SK-N-SH treated with all-trans-retinoic acid at 6 μM for 48 hours (cell line): Measurements from ENCODE around the gene GALNT17.

ENCODE experiments used
- ATAC-seq: fragments of 200-7000 bp; cut with Tn5 transposase; 3 replicates; pipeline ENCODE4 v1.9.1; 2020; ENCODE audit warnings: mild to moderate bottlenecking, moderate library complexity
- ARNTL ChIP-seq: fragments of 450-650 bp; formaldehyde crosslinking; IDR thresholded peaks from 2 replicates; pipeline ENCODE4 v1.5.0; 2020; ENCODE audit warnings: low read depth, mild to moderate bottlenecking, moderate library complexity, borderline replicate concordance
- BACH2 ChIP-seq: fragments of 250-450 bp; sonication (Bioruptor Pico); IDR thresholded peaks from 2 replicates; pipeline ENCODE4 v1.9.0; 2021; ENCODE audit warnings: mild to moderate bottlenecking, borderline replicate concordance
- CSDC2 ChIP-seq: fragments of 250-450 bp; sonication (Bioruptor Pico); IDR thresholded peaks from 2 replicates; pipeline ENCODE4 v1.5.0; 2020; ENCODE audit warnings: mild to moderate bottlenecking, moderate library complexity
- ESRRG ChIP-seq: fragments of 250-450 bp; sonication (Bioruptor Pico); IDR thresholded peaks from 2 replicates; pipeline ENCODE4 v1.6.1; 2021; ENCODE audit warnings: mild to moderate bottlenecking
- ISL1 ChIP-seq: fragments of 250-450 bp; sonication (Bioruptor Pico); IDR thresholded peaks from 2 replicates; pipeline ENCODE4 v2.1.2; 2022; ENCODE audit warnings: mild to moderate bottlenecking, moderate library complexity
- OSR1 ChIP-seq: fragments of 250-450 bp; sonication (Bioruptor Pico); IDR thresholded peaks from 2 replicates; pipeline ENCODE4 v1.8.0; 2022; ENCODE audit warnings: moderate library complexity, mild to moderate bottlenecking, inconsistent platforms
- PPARA ChIP-seq: fragments of 250-450 bp; sonication (Bioruptor Pico); IDR thresholded peaks from 2 replicates; pipeline ENCODE4 v1.5.0; 2020; ENCODE audit warnings: mild to moderate bottlenecking, borderline replicate concordance
- RARB ChIP-seq: fragments of 250-450 bp; sonication (Bioruptor Pico); IDR thresholded peaks from 2 replicates; pipeline ENCODE4 v1.8.0; 2021; ENCODE audit warnings: mild to moderate bottlenecking, moderate library complexity
- SNAI2 ChIP-seq: fragments of 250-450 bp; sonication (Bioruptor Pico); IDR thresholded peaks from 2 replicates; pipeline ENCODE4 v1.5.0; 2020; ENCODE audit warnings: mild to moderate bottlenecking, moderate library complexity
- TCF4 ChIP-seq: fragments of 250-450 bp; sonication (Bioruptor Pico); IDR thresholded peaks from 2 replicates; pipeline ENCODE4 v1.8.0; 2021; ENCODE audit warnings: mild to moderate bottlenecking, moderate library complexity, borderline replicate concordance
- TOX ChIP-seq: fragments of 250-450 bp; sonication (Bioruptor Pico); IDR thresholded peaks from 2 replicates; pipeline ENCODE4 v1.8.0; 2021; ENCODE audit warnings: mild to moderate bottlenecking, moderate library complexity, borderline replicate concordance
- ZC3H10 ChIP-seq: fragments of 250-450 bp; sonication (Bioruptor Pico); IDR thresholded peaks from 2 replicates; pipeline ENCODE4 v1.5.1; 2021; ENCODE audit warnings: mild to moderate bottlenecking, moderate library complexity
- ZFP3 ChIP-seq: fragments of 250-450 bp; sonication (Bioruptor Pico); IDR thresholded peaks from 2 replicates; pipeline ENCODE4 v1.5.0; 2020; ENCODE audit warnings: mild to moderate bottlenecking, moderate library complexity
- ZNF70 ChIP-seq: fragments of 450-650 bp; formaldehyde crosslinking; IDR thresholded peaks from 2 replicates; pipeline ENCODE4 v1.5.0; 2020; ENCODE audit warnings: mild to moderate bottlenecking, moderate library complexity
- ZNF8 ChIP-seq: fragments of 450-650 bp; formaldehyde crosslinking; IDR thresholded peaks from 2 replicates; pipeline ENCODE4 v1.5.0; 2020; ENCODE audit warnings: mild to moderate bottlenecking, moderate library complexity
- TF ChIP-seq, protein P1 (sequence below): fragments of 250-450 bp; sonication (Bioruptor Pico); IDR thresholded peaks from 2 replicates; pipeline ENCODE4 v1.5.1; 2020; ENCODE audit warnings: low read depth, mild to moderate bottlenecking, moderate library complexity
- TF ChIP-seq, protein P2 (sequence below): fragments of 250-450 bp; sonication (Bioruptor Pico); IDR thresholded peaks from 2 replicates; pipeline ENCODE4 v1.5.0; 2020; ENCODE audit warnings: mild to moderate bottlenecking, moderate library complexity
- TF ChIP-seq, protein P3 (sequence below): fragments of 250-450 bp; sonication (Bioruptor Pico); IDR thresholded peaks from 2 replicates; pipeline ENCODE4 v1.8.0; 2021; ENCODE audit warnings: low read depth, mild to moderate bottlenecking, moderate library complexity, borderline replicate concordance
- TF ChIP-seq, protein P4 (sequence below): fragments of 250-450 bp; sonication (Bioruptor Pico); IDR thresholded peaks from 2 replicates; pipeline ENCODE4 v1.5.1; 2021; ENCODE audit warnings: mild to moderate bottlenecking, moderate library complexity
- TF ChIP-seq, protein P5 (sequence below): fragments of 250-450 bp; sonication (Bioruptor Pico); IDR thresholded peaks from 2 replicates; pipeline ENCODE4 v1.8.0; 2020; ENCODE audit warnings: mild to moderate bottlenecking, moderate library complexity, borderline replicate concordance

The GALNT17 gene

DNA sequence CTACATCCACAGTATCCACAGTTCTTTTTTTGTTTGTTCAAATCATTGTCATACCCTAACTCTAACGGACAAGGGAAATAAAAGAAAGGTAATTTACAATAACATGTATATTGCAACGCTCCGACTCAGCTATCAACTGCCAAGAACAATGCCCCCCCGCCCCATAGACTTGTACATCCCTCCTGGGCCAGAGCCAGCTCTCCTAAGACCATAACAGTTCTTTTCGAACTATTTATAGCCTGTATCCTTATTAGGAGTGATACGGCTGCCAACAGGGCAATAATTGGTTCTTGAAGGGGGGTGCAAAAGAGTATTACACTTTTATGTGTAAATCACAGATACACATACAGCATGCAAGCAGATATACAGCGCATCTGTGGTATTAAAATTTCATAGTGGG is 495.7 kb downstream of the GALNT17 start:
- ATAC-seq, result no peak
- TF ChIP-seq ISL1 (CRISPR knock-in tag), result no peak
- TF ChIP-seq, protein P1, sequence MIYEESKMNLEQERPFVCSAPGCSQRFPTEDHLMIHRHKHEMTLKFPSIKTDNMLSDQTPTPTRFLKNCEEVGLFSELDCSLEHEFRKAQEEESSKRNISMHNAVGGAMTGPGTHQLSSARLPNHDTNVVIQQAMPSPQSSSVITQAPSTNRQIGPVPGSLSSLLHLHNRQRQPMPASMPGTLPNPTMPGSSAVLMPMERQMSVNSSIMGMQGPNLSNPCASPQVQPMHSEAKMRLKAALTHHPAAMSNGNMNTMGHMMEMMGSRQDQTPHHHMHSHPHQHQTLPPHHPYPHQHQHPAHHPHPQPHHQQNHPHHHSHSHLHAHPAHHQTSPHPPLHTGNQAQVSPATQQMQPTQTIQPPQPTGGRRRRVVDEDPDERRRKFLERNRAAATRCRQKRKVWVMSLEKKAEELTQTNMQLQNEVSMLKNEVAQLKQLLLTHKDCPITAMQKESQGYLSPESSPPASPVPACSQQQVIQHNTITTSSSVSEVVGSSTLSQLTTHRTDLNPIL (CRISPR knock-in tag), result no peak
- no peak for TF ChIP-seq ZC3H10 (CRISPR knock-in tag)
- no peak for TF ChIP-seq ZNF70 (CRISPR knock-in tag)
- no peak for TF ChIP-seq BACH2 (CRISPR knock-in tag)
- TF ChIP-seq, protein P2, sequence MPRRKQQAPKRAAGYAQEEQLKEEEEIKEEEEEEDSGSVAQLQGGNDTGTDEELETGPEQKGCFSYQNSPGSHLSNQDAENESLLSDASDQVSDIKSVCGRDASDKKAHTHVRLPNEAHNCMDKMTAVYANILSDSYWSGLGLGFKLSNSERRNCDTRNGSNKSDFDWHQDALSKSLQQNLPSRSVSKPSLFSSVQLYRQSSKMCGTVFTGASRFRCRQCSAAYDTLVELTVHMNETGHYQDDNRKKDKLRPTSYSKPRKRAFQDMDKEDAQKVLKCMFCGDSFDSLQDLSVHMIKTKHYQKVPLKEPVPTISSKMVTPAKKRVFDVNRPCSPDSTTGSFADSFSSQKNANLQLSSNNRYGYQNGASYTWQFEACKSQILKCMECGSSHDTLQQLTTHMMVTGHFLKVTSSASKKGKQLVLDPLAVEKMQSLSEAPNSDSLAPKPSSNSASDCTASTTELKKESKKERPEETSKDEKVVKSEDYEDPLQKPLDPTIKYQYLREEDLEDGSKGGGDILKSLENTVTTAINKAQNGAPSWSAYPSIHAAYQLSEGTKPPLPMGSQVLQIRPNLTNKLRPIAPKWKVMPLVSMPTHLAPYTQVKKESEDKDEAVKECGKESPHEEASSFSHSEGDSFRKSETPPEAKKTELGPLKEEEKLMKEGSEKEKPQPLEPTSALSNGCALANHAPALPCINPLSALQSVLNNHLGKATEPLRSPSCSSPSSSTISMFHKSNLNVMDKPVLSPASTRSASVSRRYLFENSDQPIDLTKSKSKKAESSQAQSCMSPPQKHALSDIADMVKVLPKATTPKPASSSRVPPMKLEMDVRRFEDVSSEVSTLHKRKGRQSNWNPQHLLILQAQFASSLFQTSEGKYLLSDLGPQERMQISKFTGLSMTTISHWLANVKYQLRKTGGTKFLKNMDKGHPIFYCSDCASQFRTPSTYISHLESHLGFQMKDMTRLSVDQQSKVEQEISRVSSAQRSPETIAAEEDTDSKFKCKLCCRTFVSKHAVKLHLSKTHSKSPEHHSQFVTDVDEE (CRISPR knock-in tag), result no peak
- TF ChIP-seq, protein P3, sequence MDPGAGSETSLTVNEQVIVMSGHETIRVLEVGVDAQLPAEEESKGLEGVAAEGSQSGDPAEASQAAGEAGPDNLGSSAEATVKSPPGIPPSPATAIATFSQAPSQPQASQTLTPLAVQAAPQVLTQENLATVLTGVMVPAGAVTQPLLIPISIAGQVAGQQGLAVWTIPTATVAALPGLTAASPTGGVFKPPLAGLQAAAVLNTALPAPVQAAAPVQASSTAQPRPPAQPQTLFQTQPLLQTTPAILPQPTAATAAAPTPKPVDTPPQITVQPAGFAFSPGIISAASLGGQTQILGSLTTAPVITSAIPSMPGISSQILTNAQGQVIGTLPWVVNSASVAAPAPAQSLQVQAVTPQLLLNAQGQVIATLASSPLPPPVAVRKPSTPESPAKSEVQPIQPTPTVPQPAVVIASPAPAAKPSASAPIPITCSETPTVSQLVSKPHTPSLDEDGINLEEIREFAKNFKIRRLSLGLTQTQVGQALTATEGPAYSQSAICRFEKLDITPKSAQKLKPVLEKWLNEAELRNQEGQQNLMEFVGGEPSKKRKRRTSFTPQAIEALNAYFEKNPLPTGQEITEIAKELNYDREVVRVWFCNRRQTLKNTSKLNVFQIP (CRISPR knock-in tag), result no peak
- TF ChIP-seq CSDC2 (CRISPR knock-in tag), result no peak
- TF ChIP-seq ZFP3 (CRISPR knock-in tag), result no peak
- TF ChIP-seq OSR1 (CRISPR knock-in tag), result no peak
- TF ChIP-seq TCF4 (CRISPR knock-in tag), result no peak
- TF ChIP-seq, protein P4, sequence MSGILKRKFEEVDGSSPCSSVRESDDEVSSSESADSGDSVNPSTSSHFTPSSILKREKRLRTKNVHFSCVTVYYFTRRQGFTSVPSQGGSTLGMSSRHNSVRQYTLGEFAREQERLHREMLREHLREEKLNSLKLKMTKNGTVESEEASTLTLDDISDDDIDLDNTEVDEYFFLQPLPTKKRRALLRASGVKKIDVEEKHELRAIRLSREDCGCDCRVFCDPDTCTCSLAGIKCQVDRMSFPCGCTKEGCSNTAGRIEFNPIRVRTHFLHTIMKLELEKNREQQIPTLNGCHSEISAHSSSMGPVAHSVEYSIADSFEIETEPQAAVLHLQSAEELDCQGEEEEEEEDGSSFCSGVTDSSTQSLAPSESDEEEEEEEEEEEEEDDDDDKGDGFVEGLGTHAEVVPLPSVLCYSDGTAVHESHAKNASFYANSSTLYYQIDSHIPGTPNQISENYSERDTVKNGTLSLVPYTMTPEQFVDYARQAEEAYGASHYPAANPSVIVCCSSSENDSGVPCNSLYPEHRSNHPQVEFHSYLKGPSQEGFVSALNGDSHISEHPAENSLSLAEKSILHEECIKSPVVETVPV (CRISPR knock-in tag), result no peak

DNA sequence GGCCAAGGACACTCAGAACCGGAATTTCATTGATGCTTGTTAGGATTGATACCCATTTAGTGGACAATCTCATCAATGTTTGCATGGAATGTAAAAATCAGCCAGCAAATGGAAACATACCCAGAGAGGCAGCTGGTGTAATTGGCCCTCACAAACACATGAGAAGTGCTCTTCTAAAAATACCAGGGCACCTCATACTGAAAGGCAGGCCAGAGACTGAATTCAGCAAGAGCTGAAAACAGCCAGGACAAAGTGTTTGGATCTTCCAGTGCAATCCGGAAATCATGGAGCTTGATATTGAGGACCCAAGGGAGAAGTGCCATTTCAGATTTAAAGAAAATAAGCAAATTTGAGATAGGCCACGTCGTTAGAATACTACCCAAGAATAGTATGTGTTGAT is 498.6 kb downstream of the GALNT17 start:
- TF ChIP-seq CSDC2 (CRISPR knock-in tag), result no peak
- TF ChIP-seq TOX (CRISPR knock-in tag), result no peak
- TF ChIP-seq, protein P1 (CRISPR knock-in tag), result no peak
- no peak for TF ChIP-seq PPARA (CRISPR knock-in tag)
- no peak for TF ChIP-seq RARB (CRISPR knock-in tag)
- TF ChIP-seq, protein P5, sequence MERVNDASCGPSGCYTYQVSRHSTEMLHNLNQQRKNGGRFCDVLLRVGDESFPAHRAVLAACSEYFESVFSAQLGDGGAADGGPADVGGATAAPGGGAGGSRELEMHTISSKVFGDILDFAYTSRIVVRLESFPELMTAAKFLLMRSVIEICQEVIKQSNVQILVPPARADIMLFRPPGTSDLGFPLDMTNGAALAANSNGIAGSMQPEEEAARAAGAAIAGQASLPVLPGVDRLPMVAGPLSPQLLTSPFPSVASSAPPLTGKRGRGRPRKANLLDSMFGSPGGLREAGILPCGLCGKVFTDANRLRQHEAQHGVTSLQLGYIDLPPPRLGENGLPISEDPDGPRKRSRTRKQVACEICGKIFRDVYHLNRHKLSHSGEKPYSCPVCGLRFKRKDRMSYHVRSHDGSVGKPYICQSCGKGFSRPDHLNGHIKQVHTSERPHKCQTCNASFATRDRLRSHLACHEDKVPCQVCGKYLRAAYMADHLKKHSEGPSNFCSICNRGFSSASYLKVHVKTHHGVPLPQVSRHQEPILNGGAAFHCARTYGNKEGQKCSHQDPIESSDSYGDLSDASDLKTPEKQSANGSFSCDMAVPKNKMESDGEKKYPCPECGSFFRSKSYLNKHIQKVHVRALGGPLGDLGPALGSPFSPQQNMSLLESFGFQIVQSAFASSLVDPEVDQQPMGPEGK (CRISPR knock-in tag), result no peak
- TF ChIP-seq ZNF8, result no peak
- no peak for TF ChIP-seq OSR1 (CRISPR knock-in tag)
- TF ChIP-seq ARNTL (CRISPR knock-in tag), result no peak
- TF ChIP-seq SNAI2, result no peak
- TF ChIP-seq ESRRG (CRISPR knock-in tag), result no peak
- no peak for TF ChIP-seq TCF4 (CRISPR knock-in tag)
- TF ChIP-seq ZNF70 (CRISPR knock-in tag), result no peak
- TF ChIP-seq, protein P3 (CRISPR knock-in tag), result no peak
- TF ChIP-seq ZFP3 (CRISPR knock-in tag), result no peak
- ATAC-seq, result no peak
